ENCODE data around the gene TRDN. TPM values are rescaled to one million over a fixed set of nuclear protein-coding genes. Genes with fewer than 3 reads are reported as not detected.

Gene TRDN
- total RNA-seq, 1 experiment from 2014 or later = 10.4 TPM

GRCh38 chr6:123383718-123384117 lies 253.0 kb downstream of the TRDN start:
- no CpG with 5 or more reads among the region's 2 CpGs for WGBS (ENCODE audit: extremely low coverage, insufficient read length, low lambda C conversion rate)
- Histone ChIP-seq H3K56ac (ENCODE audit: insufficient read length, low read depth, low read length) (no peak overlapping the region), H3K23me2 (ENCODE audit: insufficient read length, low read depth, low read length, poor library complexity, severe bottlenecking) (no peaks in the 10 kb centered on the region), H2BK20ac (ENCODE audit: low read depth, low read length, poor library complexity, severe bottlenecking) (no peak overlapping the region), H2BK120ac (ENCODE audit: low read depth, low read length, poor library complexity, severe bottlenecking) (no peak overlapping the region), H3K23ac (ENCODE audit: insufficient read length, low read depth, low read length) (no peak overlapping the region), H3K79me2 (ENCODE audit: insufficient read depth, low read length) (no peaks in the 10 kb centered on the region), H3K27ac (ENCODE audit: insufficient read length, low read depth, low read length) (no peak overlapping the region), H3K4me1 (ENCODE audit: insufficient read depth, low read length) (no peaks in the 10 kb centered on the region), H3K4me2 (ENCODE audit: insufficient read depth, insufficient read length, low read length) (no peak overlapping the region), H2BK5ac (ENCODE audit: insufficient read length, low read length) (no peak overlapping the region), H3K4ac (ENCODE audit: low read depth, low read length) (no peak overlapping the region), H2AFZ (ENCODE audit: low read length) (no peak overlapping the region), H2BK15ac (ENCODE audit: low read depth, low read length) (no peak overlapping the region), H4K20me1 (ENCODE audit: control insufficient read depth, insufficient read depth, insufficient read length) (no peaks in the 10 kb centered on the region), H4K91ac (ENCODE audit: insufficient read length, low read depth, low read length) (no peak overlapping the region), H4K5ac (ENCODE audit: insufficient read length, low read depth, low read length) (no peak overlapping the region), H2BK12ac (ENCODE audit: insufficient read length, low read depth, low read length) (no peak overlapping the region), H2AK5ac (ENCODE audit: insufficient read length, low read length) (no peak overlapping the region), H3K9me3 (ENCODE audit: control insufficient read depth, low read depth, low read length) (no peaks in the 10 kb centered on the region), H3K14ac (ENCODE audit: insufficient read depth, low read length) (no peak overlapping the region), H3K18ac (ENCODE audit: insufficient read length, low read depth, low read length) (no peak overlapping the region), H4K8ac (replicated peaks; ENCODE audit: insufficient read length, low read depth, low read length) (no peak overlapping the region), H3K27me3 (ENCODE audit: insufficient read depth, low read length) (no peaks in the 10 kb centered on the region), H3K79me1 (ENCODE audit: insufficient read depth, low read depth, low read length, poor library complexity, severe bottlenecking) (no peaks in the 10 kb centered on the region), H3K9ac (ENCODE audit: extremely low read depth, insufficient read length, low read length) (no peak overlapping the region), H3T11ph (ENCODE audit: low read length) (no peak overlapping the region)
- H3K27me3 Mint-ChIP-seq (ENCODE audit: low read depth) = no peaks in the 10 kb centered on the region; the same call in 1 of the 2 replicates
- H3K27ac Mint-ChIP-seq = no peak overlapping the region
- no peak for DNase-seq
- H3K4me1 Mint-ChIP-seq = peaks cover 2% of the 10 kb centered on the region in 2 experiments; a peak in 1 of 4 replicates
- H3K36me3 Mint-ChIP-seq (ENCODE audit: insufficient read depth in 1 of 3, low read depth in 3 of 3) = no peaks in the 10 kb centered on the region
- no peak for TF ChIP-seq CTCF (conservative IDR thresholded peaks at IDR 0.05)
- H3K9me3 Mint-ChIP-seq = no peaks in the 10 kb centered on the region
- no peak overlapping the region for H3K4me3 Mint-ChIP-seq
